ENCODE results near the gene IRF4.

The IRF4 gene

GRCh38 chr6:455835-456234 lies 64.3 kb downstream of the IRF4 start:
- H3K4me3 ChIP-seq (replicated peaks; ENCODE audit: low read depth, low read length): no peak overlapping the region
- no peak for DNase-seq (ENCODE audit: extremely low read depth, low read depth)
- TF ChIP-seq CTCF (IDR thresholded peaks at IDR 0.05; ENCODE audit: low read depth, low read length, missing control alignments): no peak

- no peak for TF ChIP-seq CTCF (IDR thresholded peaks at IDR 0.05; ENCODE audit: low read depth, low read length, missing control alignments)
- H3K4me3 ChIP-seq (replicated peaks; ENCODE audit: low read depth, low read length): no peak overlapping the region
- no peak for DNase-seq (ENCODE audit: extremely low read depth, low read depth)
These were observed 64.9 kb downstream of the IRF4 start for GRCh38 chr6:456358-456867.

GRCh38 chr6:456887-457286 lies 65.3 kb downstream of the IRF4 start:
- DNase-seq (ENCODE audit: extremely low read depth, low read depth): no peak
- no peak overlapping the region for H3K4me3 ChIP-seq (replicated peaks; ENCODE audit: low read depth, low read length)
- TF ChIP-seq CTCF (IDR thresholded peaks at IDR 0.05; ENCODE audit: low read depth, low read length, missing control alignments): no peak

Data from HFF-Myc (cell line).